ENCODE measurements around the gene AKAP11.

GRCh38 chr13:42307461-42307860 lies 35.5 kb downstream of the AKAP11 start:
- TF ChIP-seq POLR2A (IDR thresholded peaks at IDR 0.05) (no peak), CTCF (IDR thresholded peaks at IDR 0.05) (no peak)
